SJSA1 (cell line): ENCODE results near the gene COL23A1. TPM values are rescaled to one million over a fixed set of nuclear protein-coding genes. Genes with fewer than 3 reads are reported as not detected.

Experiments
- DNase-seq, 2 experiments: peaks; one replicate each; pipeline ENCODE4 v3.0.0-alpha.2; 2015 to 2020; ENCODE audit warnings: low spot score in 2 of 2, low read depth in 1 of 2
- H3K27ac ChIP-seq: fragments of 250-450 bp; sonication (Bioruptor Pico); 2 replicates; pipeline ENCODE4 v1.5.1; 2020; ENCODE audit warnings: mild to moderate bottlenecking, moderate library complexity
- H3K27me3 ChIP-seq: fragments of 250-450 bp; sonication (Bioruptor Pico); replicated peaks from 2 replicates; pipeline ENCODE4 v1.5.1; 2020; ENCODE audit warnings: mild to moderate bottlenecking, moderate library complexity
- H3K36me3 ChIP-seq: fragments of 250-450 bp; sonication (Bioruptor Pico); 2 replicates; pipeline ENCODE4 v1.5.1; 2020; ENCODE audit warnings: mild to moderate bottlenecking
- H3K4me1 ChIP-seq: fragments of 250-450 bp; sonication (Bioruptor Pico); replicated peaks from 2 replicates; pipeline ENCODE4 v1.6.1; 2021; ENCODE audit warnings: mild to moderate bottlenecking
- H3K4me3 ChIP-seq: fragments of 250-450 bp; sonication (Bioruptor Pico); 2 replicates; pipeline ENCODE4 v1.5.1; 2020; ENCODE audit warnings: mild to moderate bottlenecking
- H3K9me3 ChIP-seq: fragments of 250-450 bp; sonication (Bioruptor Pico); replicated peaks from 2 replicates; pipeline ENCODE4 v1.5.1; 2020; ENCODE audit warnings: mild to moderate bottlenecking
- total RNA-seq: library from RNA; depleted of rRNA; stranded (reverse); fragments of >200 nt; shearing (Covaris generic); gene quantifications from 2 replicates; pipeline ENCODE4 v1.2.3, GENCODE V29; 2014

Gene COL23A1
- total RNA-seq, 1 experiment from 2014 or later: not detected

GRCh38 chr5:178333821-178334481 is 256.2 kb downstream of the COL23A1 start:
- H3K27me3 ChIP-seq: no peaks in the 10 kb centered on the region
- peaks cover 53% of the 10 kb centered on the region for H3K9me3 ChIP-seq
- H3K4me1 ChIP-seq: no peaks in the 10 kb centered on the region
- DNase-seq: no peak
- no peak overlapping the region for H3K27ac ChIP-seq
- H3K4me3 ChIP-seq: no peak overlapping the region
- no peaks in the 10 kb centered on the region for H3K36me3 ChIP-seq

GRCh38 chr5:178332210-178332641 is 258.0 kb downstream of the COL23A1 start:
- H3K27me3 ChIP-seq: no peaks in the 10 kb centered on the region
- no peaks in the 10 kb centered on the region for H3K36me3 ChIP-seq
- peaks cover 60% of the 10 kb centered on the region for H3K9me3 ChIP-seq
- no peak overlapping the region for H3K27ac ChIP-seq
- no peaks in the 10 kb centered on the region for H3K4me1 ChIP-seq
- DNase-seq: no peak
- H3K4me3 ChIP-seq: no peak overlapping the region

GRCh38 chr5:178331491-178331996 is 258.6 kb downstream of the COL23A1 start:
- DNase-seq: no peak
- H3K36me3 ChIP-seq: no peaks in the 10 kb centered on the region
- H3K27me3 ChIP-seq: no peaks in the 10 kb centered on the region
- H3K4me3 ChIP-seq: no peak overlapping the region
- peaks cover 60% of the 10 kb centered on the region for H3K9me3 ChIP-seq
- H3K4me1 ChIP-seq: no peaks in the 10 kb centered on the region
- no peak overlapping the region for H3K27ac ChIP-seq

- H3K36me3 ChIP-seq: no peaks in the 10 kb centered on the region
- no peak for DNase-seq
- peaks cover 62% of the 10 kb centered on the region for H3K9me3 ChIP-seq
- no peaks in the 10 kb centered on the region for H3K4me1 ChIP-seq
- no peak overlapping the region for H3K27ac ChIP-seq
- no peaks in the 10 kb centered on the region for H3K27me3 ChIP-seq
- no peak overlapping the region for H3K4me3 ChIP-seq
These were observed 259.3 kb downstream of the COL23A1 start for GRCh38 chr5:178330791-178331404.

- no peak overlapping the region for H3K27ac ChIP-seq
- H3K36me3 ChIP-seq: no peaks in the 10 kb centered on the region
- H3K4me3 ChIP-seq: no peak overlapping the region
- no peak for DNase-seq
- H3K4me1 ChIP-seq: no peaks in the 10 kb centered on the region
- peaks cover 66% of the 10 kb centered on the region for H3K9me3 ChIP-seq
- H3K27me3 ChIP-seq: no peaks in the 10 kb centered on the region
These were observed 261.1 kb downstream of the COL23A1 start for GRCh38 chr5:178328826-178329730.

GRCh38 chr5:178327931-178328711 is 262.1 kb downstream of the COL23A1 start:
- Histone ChIP-seq H3K4me1 (no peaks in the 10 kb centered on the region), H3K9me3 (peaks cover 57% of the 10 kb centered on the region), H3K4me3 (no peak overlapping the region), H3K27me3 (no peaks in the 10 kb centered on the region), H3K36me3 (no peaks in the 10 kb centered on the region), H3K27ac (no peak overlapping the region)
- DNase-seq: no peak

- no peak for DNase-seq
- Histone ChIP-seq H3K9me3 (peaks cover 61% of the 10 kb centered on the region), H3K36me3 (no peaks in the 10 kb centered on the region), H3K27me3 (no peaks in the 10 kb centered on the region), H3K4me3 (no peak overlapping the region), H3K4me1 (no peaks in the 10 kb centered on the region), H3K27ac (no peak overlapping the region)
These were observed 262.7 kb downstream of the COL23A1 start for GRCh38 chr5:178327446-178327845.

- Histone ChIP-seq H3K27ac (no peak overlapping the region), H3K9me3 (peaks cover 57% of the 10 kb centered on the region)
- no peak for DNase-seq
These were observed 263.8 kb downstream of the COL23A1 start for GRCh38 chr5:178326374-178326715.

GRCh38 chr5:178325679-178326373 is 264.4 kb downstream of the COL23A1 start:
- Histone ChIP-seq H3K9me3 (peaks cover 54% of the 10 kb centered on the region), H3K27ac (no peak overlapping the region), H3K36me3 (no peaks in the 10 kb centered on the region), H3K4me3 (no peak overlapping the region), H3K4me1 (no peaks in the 10 kb centered on the region), H3K27me3 (no peaks in the 10 kb centered on the region)
- DNase-seq: no peak

More at GRCh38 chr5:178326374-178326715, 263.8 kb downstream of the COL23A1 start:
- Histone ChIP-seq H3K27me3 (no peaks in the 10 kb centered on the region), H3K36me3 (no peaks in the 10 kb centered on the region), H3K4me1 (no peaks in the 10 kb centered on the region), H3K4me3 (no peak overlapping the region)

GRCh38 chr5:178325311-178325678 is 264.9 kb downstream of the COL23A1 start:
- no peaks in the 10 kb centered on the region for H3K4me1 ChIP-seq
- no peak overlapping the region for H3K4me3 ChIP-seq
- peaks cover 58% of the 10 kb centered on the region for H3K9me3 ChIP-seq
- no peak overlapping the region for H3K27ac ChIP-seq
- no peaks in the 10 kb centered on the region for H3K27me3 ChIP-seq
- no peak for DNase-seq
- H3K36me3 ChIP-seq: no peaks in the 10 kb centered on the region

- no peak overlapping the region for H3K4me3 ChIP-seq
- peaks cover 61% of the 10 kb centered on the region for H3K9me3 ChIP-seq
- DNase-seq: no peak
These were observed 265.5 kb downstream of the COL23A1 start for GRCh38 chr5:178324481-178325310.

GRCh38 chr5:178323961-178324360 is 266.2 kb downstream of the COL23A1 start:
- Histone ChIP-seq H3K4me1 (no peaks in the 10 kb centered on the region), H3K4me3 (no peak overlapping the region), H3K27me3 (no peaks in the 10 kb centered on the region), H3K27ac (no peak overlapping the region), H3K9me3 (peaks cover 56% of the 10 kb centered on the region), H3K36me3 (no peaks in the 10 kb centered on the region)
- DNase-seq: no peak

More at GRCh38 chr5:178324481-178325310, 265.5 kb downstream of the COL23A1 start:
- Histone ChIP-seq H3K4me1 (no peaks in the 10 kb centered on the region), H3K36me3 (no peaks in the 10 kb centered on the region), H3K27me3 (no peaks in the 10 kb centered on the region), H3K27ac (no peak overlapping the region)
